Measurements from ENCODE around the gene CABP2.

CABP2 gene

DNA sequence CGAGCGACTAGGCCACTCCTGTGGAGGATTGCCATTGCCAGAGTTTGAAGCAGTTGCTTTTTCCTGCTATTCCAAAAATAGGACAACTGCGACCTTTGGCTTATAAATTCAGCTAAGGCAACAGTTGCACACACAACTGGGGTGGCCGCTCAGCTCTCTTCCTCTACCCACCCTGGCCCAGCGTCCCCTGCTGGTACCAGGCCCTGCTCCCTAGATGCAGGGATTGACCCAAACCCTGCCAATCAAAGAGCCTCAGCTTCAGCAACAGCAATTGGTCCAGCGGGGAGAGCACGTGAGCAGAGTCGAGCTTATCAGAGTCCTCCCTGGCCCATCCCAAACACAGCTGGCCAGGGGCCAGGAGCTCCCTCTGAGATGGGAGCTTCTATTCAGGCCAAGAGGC, 22.0 kb upstream of the CABP2 start:
- DNase-seq = peak; percentile 78 to 81
- TF ChIP-seq POLR2A (IDR thresholded peaks at IDR 0.05; ENCODE audit: low read length) = no peak
- no peak for TF ChIP-seq GATA1 (IDR thresholded peaks at IDR 0.05; ENCODE audit: low read depth, low read length)

DNA sequence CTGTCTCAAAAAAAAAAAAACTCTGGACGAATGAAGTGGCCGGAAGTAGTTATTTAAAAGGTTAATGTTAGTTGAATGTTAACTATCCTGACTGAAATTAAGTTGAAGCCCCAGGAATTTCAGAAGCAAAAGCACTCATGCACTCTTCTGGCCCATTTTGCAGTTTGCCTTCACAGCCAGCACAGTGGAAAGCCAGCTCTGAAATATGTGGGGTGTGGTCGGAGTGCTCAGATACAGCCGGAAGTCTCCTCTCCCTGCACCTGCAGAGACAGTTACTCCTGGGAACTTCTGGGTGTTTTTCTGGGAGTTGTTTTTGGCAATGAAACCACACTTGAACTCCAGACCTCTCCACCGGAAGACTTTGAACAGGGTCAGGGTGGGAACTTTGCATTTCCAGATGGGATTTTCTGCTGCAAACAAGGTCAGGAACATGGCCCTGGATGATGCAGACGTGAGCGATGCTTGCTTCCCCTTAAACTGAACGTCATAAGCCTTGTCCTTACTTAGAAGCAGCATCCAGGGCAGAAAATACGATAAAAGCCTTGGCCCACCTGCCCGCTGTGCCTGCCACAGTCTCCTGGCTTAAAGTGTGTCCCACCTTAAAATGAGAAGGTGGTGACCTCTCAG, 21.5 kb upstream of the CABP2 start:
- TF ChIP-seq POLR2A (IDR thresholded peaks at IDR 0.05; ENCODE audit: low read length) (no peak), GATA1 (IDR thresholded peaks at IDR 0.05; ENCODE audit: low read depth, low read length) (no peak)
- DNase-seq = no peak

DNA sequence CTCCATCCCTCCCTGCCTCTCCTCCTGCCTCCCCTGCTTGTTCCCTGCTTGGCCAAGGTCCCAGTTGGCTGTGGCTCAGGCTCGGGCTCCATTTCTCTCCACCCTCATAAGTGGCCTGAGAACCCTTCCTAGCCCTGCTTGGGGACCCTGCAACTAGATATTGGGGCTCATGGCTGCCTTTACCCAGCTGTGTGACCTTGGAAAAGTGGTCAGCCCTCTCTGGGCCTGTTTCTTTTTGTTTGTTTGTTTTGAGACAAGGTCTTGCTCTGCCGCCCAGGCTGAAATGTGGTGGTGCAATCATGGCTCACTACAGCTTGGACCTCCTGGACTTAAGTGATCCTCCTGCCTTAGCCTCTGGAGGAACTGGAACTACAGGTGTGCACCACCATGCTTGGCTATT, 20.3 kb upstream of the CABP2 start:
- DNase-seq = no peak
- TF ChIP-seq GATA1 (IDR thresholded peaks at IDR 0.05; ENCODE audit: low read depth, low read length) (no peak), POLR2A (IDR thresholded peaks at IDR 0.05; ENCODE audit: low read length) (no peak)

DNA sequence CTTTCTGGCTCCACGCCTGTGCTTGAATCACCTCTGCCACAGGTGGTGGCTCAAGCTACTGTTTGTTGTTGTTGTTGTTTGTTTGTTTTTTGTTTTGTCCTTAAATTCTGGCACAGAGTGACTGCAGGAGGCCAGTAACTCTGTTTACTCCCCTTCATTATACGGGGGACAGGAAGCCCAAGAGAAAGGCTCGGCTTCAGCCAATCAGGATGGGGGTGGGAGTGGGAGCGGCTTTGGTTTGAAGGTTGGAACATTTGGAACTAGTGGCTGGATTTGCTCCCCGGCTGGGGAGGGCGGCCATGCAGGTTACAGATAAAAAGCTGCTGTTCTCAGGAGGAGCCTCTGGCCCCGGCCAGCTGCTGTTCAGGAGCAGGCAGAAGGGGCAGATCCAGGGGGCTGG, 19.7 kb upstream of the CABP2 start:
- no peak for DNase-seq
- no peak for TF ChIP-seq GATA1 (IDR thresholded peaks at IDR 0.05; ENCODE audit: low read depth, low read length)
- TF ChIP-seq POLR2A (IDR thresholded peaks at IDR 0.05; ENCODE audit: low read length) = no peak

DNA sequence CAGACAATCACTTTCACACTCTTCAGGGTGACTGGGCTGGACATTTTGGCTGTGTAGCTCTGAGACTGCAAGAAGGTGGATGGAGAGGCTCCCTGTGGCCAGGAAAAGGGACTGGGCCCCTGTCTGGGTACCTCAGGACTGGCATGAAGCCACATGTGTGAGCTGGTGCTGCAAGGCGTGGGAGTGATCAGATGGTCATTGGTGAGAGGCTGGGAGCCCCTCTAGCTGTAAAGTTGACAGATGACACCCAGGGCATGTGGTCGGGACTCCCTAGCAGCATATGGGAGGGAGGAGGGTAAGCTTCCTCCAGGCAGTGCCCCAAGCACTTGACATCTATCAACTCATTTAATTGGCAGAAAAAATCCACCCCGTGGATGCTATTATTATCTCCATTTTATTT, 18.9 kb upstream of the CABP2 start:
- no peak for DNase-seq

DNA sequence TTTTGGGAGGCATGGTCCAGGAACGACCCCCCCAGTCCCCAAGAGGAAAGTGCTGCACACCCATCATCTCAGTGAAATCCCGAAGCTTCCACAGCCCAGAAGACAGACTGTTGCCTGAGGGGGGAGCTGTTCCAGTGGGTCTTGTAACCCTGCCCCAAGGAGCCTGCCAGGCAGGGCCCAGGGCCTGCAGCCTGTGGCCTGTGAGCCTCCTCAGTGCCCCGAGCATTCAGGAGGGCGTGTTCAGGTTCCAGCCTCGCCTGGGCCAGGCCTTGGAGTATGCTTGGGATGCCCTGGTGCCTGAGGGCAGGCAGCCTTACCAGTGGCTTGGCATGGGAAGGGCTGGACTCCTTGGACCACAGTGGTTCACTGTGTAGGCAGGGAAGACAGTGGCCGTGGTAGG, 18.0 kb upstream of the CABP2 start:
- no peak for DNase-seq
- TF ChIP-seq POLR2A (IDR thresholded peaks at IDR 0.05; ENCODE audit: low read length) (no peak), GATA1 (IDR thresholded peaks at IDR 0.05; ENCODE audit: low read depth, low read length) (no peak)

More for the DNA sequence above, 18.9 kb upstream of the CABP2 start:
- TF ChIP-seq GATA1 (IDR thresholded peaks at IDR 0.05; ENCODE audit: low read depth, low read length) (no peak), POLR2A (IDR thresholded peaks at IDR 0.05; ENCODE audit: low read length) (no peak)

DNA sequence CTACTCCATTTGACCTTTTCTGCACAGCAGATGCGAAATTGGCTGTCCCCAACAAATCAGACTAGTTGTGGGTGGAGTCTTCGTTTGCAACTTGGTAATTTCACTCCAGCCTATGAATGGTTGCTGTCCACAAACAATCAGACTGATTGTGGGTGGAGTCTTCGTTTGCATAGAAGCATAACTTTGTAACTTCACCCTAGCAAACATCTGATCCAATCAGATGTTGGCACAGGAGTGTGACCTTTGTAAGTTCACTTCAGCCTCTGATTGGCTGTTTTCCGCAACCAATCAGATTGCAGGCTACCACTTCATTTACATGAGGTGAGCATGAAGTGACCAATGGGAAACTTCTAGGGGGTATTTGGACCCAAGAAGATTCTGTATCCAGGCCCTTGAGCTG, 16.3 kb upstream of the CABP2 start:
- no peak for TF ChIP-seq GATA1 (IDR thresholded peaks at IDR 0.05; ENCODE audit: low read depth, low read length)
- no peak for TF ChIP-seq POLR2A (IDR thresholded peaks at IDR 0.05; ENCODE audit: low read length)
- DNase-seq = peak in 1 of 2 experiments; percentile 20

DNA sequence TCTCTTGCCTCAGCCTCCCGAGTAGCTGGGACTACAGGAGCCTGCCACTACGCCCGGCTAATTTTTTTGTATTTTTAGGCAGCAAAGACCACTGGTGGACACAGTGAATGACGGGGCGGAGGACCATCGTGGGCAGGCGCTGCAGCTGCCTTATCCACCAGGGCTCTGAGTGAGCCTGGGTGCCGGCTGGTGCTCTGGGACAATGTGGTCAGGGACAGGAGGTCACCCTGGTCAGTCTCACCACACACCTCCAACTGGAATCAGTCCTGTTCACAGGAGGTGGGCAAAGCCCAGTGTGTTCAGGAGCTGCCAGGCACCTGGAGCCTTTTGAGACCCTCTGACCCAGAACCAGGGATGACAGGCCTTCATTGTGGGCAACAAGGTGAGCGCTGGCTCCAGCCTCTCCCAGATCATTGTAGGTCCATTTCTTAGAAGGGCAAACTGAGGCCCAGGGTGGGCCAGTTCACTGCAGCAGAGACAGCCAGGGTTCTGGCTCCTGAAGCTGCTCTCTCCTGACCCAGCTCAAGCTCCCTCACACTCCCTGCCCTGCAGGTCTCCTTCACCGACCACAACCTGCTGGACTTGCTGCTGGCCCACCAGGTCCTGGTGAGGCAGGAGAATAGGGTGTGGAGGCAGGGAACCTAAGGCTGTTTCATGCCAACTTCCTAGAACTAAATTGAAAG, 15.7 kb upstream of the CABP2 start:
- DNase-seq = no peak
- TF ChIP-seq POLR2A (IDR thresholded peaks at IDR 0.05; ENCODE audit: low read length) (no peak), GATA1 (IDR thresholded peaks at IDR 0.05; ENCODE audit: low read depth, low read length) (no peak)

DNA sequence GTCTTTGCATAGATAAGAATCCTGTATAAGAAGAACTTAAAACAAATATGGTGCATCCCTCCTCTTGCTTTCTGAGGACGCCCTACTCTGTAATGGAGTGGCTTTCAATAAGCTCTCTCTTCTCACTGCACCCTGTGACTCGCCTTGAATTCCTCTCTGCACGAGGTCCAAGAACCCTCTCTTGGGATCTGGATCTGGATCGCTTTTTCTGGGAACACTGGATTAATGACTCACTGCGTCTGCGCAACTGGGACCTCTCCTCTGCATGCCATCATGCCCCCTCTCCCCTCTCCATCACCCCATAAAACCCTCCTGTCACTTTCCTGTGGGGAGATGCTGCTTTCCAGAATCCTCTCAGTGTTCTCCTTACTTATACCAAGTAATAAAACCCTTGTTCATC, 15.1 kb upstream of the CABP2 start:
- TF ChIP-seq POLR2A (IDR thresholded peaks at IDR 0.05; ENCODE audit: low read length) (no peak), GATA1 (IDR thresholded peaks at IDR 0.05; ENCODE audit: low read depth, low read length) (no peak)
- DNase-seq = no peak

DNA sequence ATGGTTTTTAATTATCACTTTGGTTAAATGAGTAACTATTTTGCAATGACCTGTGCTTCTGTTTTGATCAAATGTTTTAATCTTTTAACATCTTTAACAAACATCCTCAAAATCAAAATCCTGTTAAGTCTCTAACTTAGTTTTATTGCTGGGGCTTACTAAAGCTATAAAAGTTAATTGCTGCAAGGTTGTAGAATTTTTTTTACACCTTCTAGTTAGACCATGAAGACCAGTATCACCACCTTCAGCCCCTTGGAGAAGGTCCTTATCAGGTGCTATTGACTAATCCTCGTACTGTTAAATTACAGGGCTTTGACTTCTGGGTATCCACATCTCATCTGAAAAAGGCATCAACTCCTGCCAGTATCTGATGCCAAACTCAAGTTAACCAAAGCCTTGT, 12.3 kb upstream of the CABP2 start:
- no peak for DNase-seq
- TF ChIP-seq GATA1 (IDR thresholded peaks at IDR 0.05; ENCODE audit: low read depth, low read length) = no peak
- no peak for TF ChIP-seq POLR2A (IDR thresholded peaks at IDR 0.05; ENCODE audit: low read length)

DNA sequence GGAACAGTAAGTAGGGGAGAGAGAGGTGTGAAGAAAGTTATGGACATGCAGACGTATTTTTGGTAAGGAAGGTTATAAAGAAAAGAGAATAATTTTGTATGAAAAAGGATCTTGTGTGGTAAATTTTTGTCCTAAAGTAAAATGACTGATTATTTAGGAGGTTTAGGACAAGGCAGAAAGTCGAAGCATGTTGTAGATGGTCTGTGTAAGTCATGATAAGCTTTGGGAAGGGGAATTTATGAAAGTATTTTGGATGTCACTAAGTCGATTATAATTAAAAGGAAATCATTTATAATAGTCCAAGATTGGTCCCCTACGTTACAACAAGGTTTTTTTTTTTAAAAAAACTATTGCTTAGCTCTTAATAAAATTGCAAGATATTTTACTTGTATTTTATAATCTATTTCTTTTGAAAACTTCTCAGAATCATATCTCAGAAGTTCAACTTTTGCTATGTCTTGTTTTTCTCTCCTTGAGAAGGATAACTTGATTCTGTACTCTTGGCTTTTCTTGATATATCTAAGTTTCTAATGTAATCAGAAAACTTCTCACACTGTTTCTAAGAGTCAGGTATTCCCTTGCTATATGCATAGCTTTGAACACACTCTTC, 10.9 kb upstream of the CABP2 start:
- TF ChIP-seq POLR2A (IDR thresholded peaks at IDR 0.05; ENCODE audit: low read length) = no peak
- DNase-seq = peak; percentile 38 to 39

DNA sequence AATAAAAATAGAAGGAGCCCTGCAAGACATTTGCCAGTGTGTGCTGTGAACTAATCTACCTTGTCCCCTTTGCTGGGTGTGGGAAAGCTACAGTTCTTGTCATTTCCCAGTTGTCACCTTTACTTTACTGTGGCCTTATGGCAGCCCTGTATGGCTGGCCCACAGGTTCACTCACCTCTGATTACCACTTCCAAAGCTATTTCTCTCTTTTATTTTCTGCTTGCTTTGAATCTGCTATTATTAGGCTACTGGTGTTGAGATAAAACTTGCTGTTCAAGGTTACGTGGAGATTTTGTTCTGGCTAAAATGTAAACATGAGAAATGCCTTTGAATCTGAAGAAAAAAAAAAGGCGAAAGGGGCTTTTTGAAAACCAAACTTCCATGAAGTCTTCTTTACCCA, 9.6 kb upstream of the CABP2 start:
- no peak for TF ChIP-seq GATA1 (IDR thresholded peaks at IDR 0.05; ENCODE audit: low read depth, low read length)
- TF ChIP-seq POLR2A (IDR thresholded peaks at IDR 0.05; ENCODE audit: low read length) = no peak
- no peak for DNase-seq

DNA sequence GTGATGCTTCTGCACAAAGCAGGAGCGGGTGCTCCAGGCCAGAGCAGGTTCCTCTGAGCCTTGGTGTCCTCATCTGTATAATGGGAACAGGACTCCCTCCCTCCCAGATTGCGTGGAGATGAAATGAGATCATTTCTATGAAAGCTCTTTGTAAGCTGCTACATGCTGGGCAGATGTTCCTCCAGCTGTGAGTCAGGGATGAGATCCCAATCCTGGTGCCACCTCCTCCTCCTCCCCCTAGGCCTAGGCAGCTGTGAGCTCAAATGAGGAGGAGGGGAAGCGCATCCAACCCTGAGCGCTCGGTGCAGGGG, 7.0 kb upstream of the CABP2 start:
- DNase-seq = no peak
- no peak for TF ChIP-seq POLR2A (IDR thresholded peaks at IDR 0.05; ENCODE audit: low read length)
- TF ChIP-seq GATA1 (IDR thresholded peaks at IDR 0.05; ENCODE audit: low read depth, low read length) = no peak

DNA sequence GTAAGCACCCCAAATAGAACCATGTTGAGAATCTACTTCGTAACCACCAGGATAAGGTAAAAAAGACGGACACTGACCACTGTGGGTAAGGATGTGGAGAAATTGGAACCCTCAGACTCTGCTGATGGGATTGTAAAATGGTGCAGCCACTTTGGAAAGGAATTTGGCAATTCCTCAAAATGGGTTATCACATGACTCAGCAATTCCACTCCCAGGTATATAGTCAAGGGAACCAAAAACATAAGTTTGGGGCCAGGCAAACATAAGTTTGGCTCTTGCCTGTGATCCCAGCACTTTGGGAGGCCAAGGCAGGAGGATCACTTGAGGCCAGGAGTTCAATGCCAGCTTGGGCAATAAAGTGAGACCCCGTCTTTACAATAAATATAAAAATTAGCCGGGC, 5.1 kb upstream of the CABP2 start:
- DNase-seq = no peak
- TF ChIP-seq POLR2A (IDR thresholded peaks at IDR 0.05; ENCODE audit: low read length) (no peak), GATA1 (IDR thresholded peaks at IDR 0.05; ENCODE audit: low read depth, low read length) (no peak)
